ENCODE measurements around the gene DRC7.

The DRC7 gene

DNA sequence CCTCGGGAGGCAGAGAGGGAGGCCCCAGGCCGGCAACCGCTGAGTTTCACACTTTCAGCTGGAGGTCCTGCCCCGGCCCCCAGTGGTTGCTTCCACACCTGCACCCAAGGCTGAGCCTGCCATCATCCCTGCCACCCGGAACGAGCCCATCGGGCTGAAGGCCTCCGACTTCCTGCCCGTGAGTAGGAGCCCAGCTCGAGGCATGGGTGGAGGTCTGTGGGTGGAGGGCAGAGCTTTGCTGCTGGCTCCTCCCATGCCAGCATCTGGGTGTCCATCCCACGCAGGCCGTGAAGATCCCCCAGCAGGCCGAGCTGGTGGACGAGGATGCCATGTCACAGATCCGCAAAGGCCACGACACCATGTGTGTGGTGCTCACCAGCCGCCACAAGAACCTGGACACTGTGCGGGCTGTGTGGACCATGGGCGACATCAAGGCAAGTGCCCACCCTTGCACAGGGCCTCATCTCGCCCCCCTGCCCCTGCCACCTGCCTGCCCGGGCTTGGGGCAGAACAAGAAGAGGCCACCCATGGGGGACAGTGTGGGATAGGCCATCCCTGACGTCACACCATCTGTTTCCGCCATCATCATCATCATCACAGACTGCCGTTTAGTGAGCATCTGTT lies 60.6 kb downstream of the DRC7 start:
- H3K27ac ChIP-seq (ENCODE audit: low read depth, low read length) = no peak overlapping the region
- no peaks in the 10 kb centered on the region for H3K27me3 ChIP-seq (ENCODE audit: control insufficient read depth, insufficient read depth, low read length)
- peaks cover 75% of the 10 kb centered on the region for H3K36me3 ChIP-seq (ENCODE audit: control insufficient read depth, insufficient read depth, low read length)
- peaks cover 26% of the 10 kb centered on the region for H3K4me1 ChIP-seq (ENCODE audit: control insufficient read depth, insufficient read depth, low read length)
- H3K9ac ChIP-seq (ENCODE audit: low read length) = no peak overlapping the region
- no peak overlapping the region for H3K4me3 ChIP-seq (ENCODE audit: low read depth, low read length)
- H3K9me3 ChIP-seq (ENCODE audit: control insufficient read depth, insufficient read depth, low read depth, low read length) = no peaks in the 10 kb centered on the region

DNA sequence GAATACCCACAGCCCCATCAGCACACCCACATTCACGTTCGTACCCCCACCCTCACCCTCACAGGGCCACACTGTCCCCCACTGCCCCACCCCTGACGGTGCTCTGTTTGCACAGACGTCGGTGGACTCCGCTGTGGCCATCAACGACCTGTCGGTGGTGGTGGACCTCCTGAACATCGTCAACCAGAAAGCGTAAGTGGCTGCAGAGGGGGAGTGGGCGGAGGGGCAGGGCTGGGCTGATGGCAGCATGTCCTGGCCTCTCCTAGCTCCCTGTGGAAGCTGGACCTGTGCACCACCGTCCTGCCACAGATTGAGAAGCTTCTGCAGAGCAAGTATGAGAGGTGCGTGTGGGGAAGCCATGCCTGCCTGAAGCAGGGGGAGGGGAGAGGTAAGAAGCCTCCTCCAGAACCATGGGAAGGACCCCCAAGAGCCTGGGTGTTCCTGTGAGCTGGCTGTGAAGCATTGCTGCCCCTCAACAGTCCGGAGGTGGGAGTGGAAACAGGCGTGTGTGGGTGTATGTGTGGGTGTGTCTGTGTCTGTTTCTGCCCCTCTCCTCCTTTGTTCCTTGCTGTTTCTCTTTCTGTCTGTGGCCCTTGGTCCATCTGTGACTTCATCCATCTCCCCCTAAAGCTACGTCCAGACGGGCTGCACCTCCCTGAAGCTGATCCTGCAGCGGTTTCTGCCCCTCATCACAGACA lies 61.3 kb downstream of the DRC7 start:
- Histone ChIP-seq H3K27me3 (ENCODE audit: control insufficient read depth, insufficient read depth, low read length) (no peaks in the 10 kb centered on the region), H3K4me1 (ENCODE audit: control insufficient read depth, insufficient read depth, low read length) (peaks cover 32% of the 10 kb centered on the region), H3K9me3 (ENCODE audit: control insufficient read depth, insufficient read depth, low read depth, low read length) (no peaks in the 10 kb centered on the region), H3K9ac (ENCODE audit: low read length) (no peak overlapping the region), H3K27ac (ENCODE audit: low read depth, low read length) (no peak overlapping the region), H3K36me3 (ENCODE audit: control insufficient read depth, insufficient read depth, low read length) (peaks cover 78% of the 10 kb centered on the region), H3K4me3 (ENCODE audit: low read depth, low read length) (no peak overlapping the region)

DNA sequence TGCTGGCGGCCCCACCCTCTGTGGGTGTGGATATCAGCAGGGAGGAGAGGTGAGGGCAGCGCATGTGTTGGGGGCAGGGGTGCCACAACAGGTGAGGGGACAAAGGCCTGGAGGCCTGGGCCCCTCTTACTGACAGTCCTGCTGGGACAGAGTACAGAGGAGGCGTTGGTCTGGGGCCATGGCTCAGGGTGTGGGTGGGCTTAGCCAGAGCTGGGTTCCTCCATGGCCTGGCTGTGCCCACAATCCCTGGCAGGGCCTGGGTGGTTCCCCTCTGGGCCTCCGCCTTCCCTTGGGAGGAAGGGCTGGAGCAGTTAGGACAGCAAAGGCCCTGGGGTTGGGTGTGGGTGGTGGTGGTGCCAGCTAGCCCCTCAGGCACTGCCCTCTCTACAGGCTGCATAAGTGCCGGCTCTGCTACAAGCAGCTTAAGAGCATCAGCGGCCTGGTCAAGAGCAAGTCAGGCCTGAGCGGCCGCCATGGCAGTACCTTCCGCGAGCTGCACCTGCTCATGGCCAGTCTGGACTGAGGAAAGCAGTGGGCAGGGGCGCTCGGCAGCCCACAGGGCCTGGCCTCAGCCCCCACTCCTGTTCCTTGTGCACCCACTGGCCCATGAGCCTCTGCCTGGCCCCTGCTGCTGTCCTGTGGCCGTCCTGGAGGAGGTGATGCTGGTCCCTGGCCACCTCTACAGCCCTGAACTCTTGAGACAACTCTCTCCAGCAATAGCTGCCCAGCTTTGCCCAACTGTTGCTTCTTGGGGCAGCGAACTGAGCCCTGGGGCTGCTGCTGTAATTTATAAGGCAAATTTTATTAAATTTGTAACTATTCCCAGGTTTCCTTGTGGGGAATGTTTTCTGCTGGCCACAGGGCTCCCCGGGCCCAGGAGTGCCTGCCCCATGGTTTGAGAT lies 62.1 kb downstream of the DRC7 start:
- Histone ChIP-seq H3K9ac (ENCODE audit: low read length) (no peak overlapping the region), H3K36me3 (ENCODE audit: control insufficient read depth, insufficient read depth, low read length) (peaks cover 74% of the 10 kb centered on the region), H3K9me3 (ENCODE audit: control insufficient read depth, insufficient read depth, low read depth, low read length) (no peaks in the 10 kb centered on the region), H3K27ac (ENCODE audit: low read depth, low read length) (no peak overlapping the region), H3K4me1 (ENCODE audit: control insufficient read depth, insufficient read depth, low read length) (peaks cover 32% of the 10 kb centered on the region), H3K4me3 (ENCODE audit: low read depth, low read length) (no peak overlapping the region), H3K27me3 (ENCODE audit: control insufficient read depth, insufficient read depth, low read length) (no peaks in the 10 kb centered on the region)

DNA sequence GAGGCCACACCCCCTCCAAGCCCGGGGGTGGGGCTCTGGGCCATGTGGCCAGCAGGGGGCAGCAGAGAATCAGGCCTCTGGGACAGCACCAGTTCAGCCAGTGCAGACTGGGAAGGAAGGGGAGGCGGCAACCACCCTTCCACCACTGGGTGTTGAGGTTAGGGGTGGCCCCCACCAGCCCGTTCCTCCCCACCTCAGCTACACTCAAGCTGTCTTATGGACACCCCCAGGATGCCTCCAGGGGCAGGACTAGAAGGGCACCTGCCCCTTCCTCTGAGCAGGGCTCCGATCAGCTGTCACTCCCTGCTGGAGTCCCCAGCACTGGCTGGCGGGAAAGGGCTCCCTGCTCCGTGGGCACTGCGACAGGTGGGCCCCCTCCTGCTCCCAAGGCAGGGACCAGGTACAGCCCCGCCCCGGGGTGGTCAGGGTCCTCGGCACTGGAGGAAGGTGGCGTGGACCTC lies 62.8 kb downstream of the DRC7 start:
- Histone ChIP-seq H3K4me3 (ENCODE audit: low read depth, low read length) (no peak overlapping the region), H3K9ac (ENCODE audit: low read length) (no peak overlapping the region), H3K4me1 (ENCODE audit: control insufficient read depth, insufficient read depth, low read length) (peaks cover 32% of the 10 kb centered on the region), H3K9me3 (ENCODE audit: control insufficient read depth, insufficient read depth, low read depth, low read length) (no peaks in the 10 kb centered on the region), H3K27ac (ENCODE audit: low read depth, low read length) (no peak overlapping the region), H3K27me3 (ENCODE audit: control insufficient read depth, insufficient read depth, low read length) (no peaks in the 10 kb centered on the region), H3K36me3 (ENCODE audit: control insufficient read depth, insufficient read depth, low read length) (peaks cover 67% of the 10 kb centered on the region)

DNA sequence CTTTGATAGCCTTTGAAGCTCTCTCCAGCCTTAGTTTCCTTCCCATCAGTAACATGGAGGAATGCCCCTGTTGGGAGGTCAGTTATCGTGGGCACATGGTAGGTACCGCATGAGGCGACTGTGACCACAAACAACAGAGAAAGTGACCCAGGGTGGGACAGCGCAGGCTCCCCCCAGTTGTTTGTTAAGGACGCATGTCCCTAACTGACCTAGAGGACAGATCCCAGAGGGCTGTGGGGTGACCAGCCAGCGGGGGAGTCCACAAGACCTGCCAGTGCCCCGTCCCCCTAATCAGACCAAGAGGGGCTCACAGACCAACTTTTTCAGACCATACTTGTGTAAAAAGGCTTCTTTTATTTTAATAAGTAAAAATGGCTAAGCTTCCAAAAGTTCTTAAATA lies 63.3 kb downstream of the DRC7 start:
- no peak overlapping the region for H3K9ac ChIP-seq (ENCODE audit: low read length)
- no peak overlapping the region for H3K4me3 ChIP-seq (ENCODE audit: low read depth, low read length)
- H3K9me3 ChIP-seq (ENCODE audit: control insufficient read depth, insufficient read depth, low read depth, low read length) = no peaks in the 10 kb centered on the region
- peaks cover 32% of the 10 kb centered on the region for H3K4me1 ChIP-seq (ENCODE audit: control insufficient read depth, insufficient read depth, low read length)
- no peak overlapping the region for H3K27ac ChIP-seq (ENCODE audit: low read depth, low read length)
- H3K36me3 ChIP-seq (ENCODE audit: control insufficient read depth, insufficient read depth, low read length) = peaks cover 64% of the 10 kb centered on the region
- H3K27me3 ChIP-seq (ENCODE audit: control insufficient read depth, insufficient read depth, low read length) = no peaks in the 10 kb centered on the region

DNA sequence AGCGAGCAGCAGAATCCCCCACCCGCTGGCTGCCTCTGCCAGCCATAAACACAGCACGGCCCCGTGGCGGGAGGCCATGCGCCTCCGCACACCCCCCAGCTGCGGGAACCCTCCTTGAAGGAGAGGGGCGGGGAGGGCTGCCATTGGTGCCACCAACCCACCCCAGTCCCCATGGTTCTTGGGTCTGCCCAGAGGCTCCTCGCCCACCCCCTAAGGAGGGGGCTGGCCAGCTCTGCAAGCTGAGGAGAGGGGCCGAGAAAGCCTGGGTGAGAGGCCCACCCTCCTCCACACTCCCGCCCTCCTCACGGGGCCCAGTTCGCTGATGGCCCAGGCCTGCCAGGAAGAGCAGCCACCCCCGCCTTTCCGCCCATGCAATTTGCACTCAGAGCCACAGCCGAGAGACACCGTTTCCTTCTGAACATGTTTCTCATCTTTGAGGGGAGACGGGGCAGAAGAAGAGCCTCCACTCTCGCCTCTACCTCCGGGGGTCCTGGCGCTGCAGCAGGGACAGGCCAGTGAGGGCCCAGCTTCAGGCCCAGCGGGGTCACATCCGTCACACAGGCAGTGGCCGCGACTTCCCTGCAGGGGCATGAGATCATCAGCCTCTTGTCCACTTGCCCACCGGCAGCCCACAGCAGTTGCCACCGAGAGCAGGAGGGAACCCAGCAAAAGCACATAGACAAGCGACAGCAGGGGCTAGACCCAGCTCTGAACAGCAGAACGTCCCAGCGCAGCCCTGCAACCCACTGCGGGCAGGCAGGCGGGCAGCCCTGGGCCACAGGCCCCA lies 63.9 kb downstream of the DRC7 start:
- peaks cover 32% of the 10 kb centered on the region for H3K4me1 ChIP-seq (ENCODE audit: control insufficient read depth, insufficient read depth, low read length)
- no peaks in the 10 kb centered on the region for H3K27me3 ChIP-seq (ENCODE audit: control insufficient read depth, insufficient read depth, low read length)
- H3K9ac ChIP-seq (ENCODE audit: low read length) = no peak overlapping the region
- no peaks in the 10 kb centered on the region for H3K9me3 ChIP-seq (ENCODE audit: control insufficient read depth, insufficient read depth, low read depth, low read length)
- H3K36me3 ChIP-seq (ENCODE audit: control insufficient read depth, insufficient read depth, low read length) = peaks cover 60% of the 10 kb centered on the region
- H3K27ac ChIP-seq (ENCODE audit: low read depth, low read length) = no peak overlapping the region
- H3K4me3 ChIP-seq (ENCODE audit: low read depth, low read length) = no peak overlapping the region

DNA sequence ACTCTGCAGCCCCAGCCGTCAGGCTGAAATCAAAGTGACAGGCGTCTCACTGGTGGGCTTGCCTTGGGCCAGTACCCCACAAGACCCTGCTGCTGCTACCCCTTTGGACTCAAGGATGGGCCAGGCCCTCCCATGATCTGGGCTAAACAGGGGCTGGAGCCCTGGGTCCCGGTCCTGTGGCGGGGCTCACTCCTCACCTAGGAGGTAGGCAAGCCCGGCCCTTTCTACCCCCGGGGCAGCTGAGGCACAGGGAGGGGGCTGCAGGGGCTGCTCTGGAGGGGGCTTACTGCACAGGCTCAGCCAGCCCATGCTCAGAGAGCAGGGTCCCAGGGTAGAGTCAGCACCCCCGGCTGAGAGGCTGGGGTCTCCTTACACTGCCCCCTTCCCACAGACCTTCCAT lies 64.5 kb downstream of the DRC7 start:
- Histone ChIP-seq H3K4me1 (ENCODE audit: control insufficient read depth, insufficient read depth, low read length) (peaks cover 35% of the 10 kb centered on the region), H3K9ac (ENCODE audit: low read length) (no peak overlapping the region), H3K9me3 (ENCODE audit: control insufficient read depth, insufficient read depth, low read depth, low read length) (no peaks in the 10 kb centered on the region), H3K27me3 (ENCODE audit: control insufficient read depth, insufficient read depth, low read length) (no peaks in the 10 kb centered on the region), H3K4me3 (ENCODE audit: low read depth, low read length) (no peak overlapping the region), H3K36me3 (ENCODE audit: control insufficient read depth, insufficient read depth, low read length) (peaks cover 56% of the 10 kb centered on the region), H3K27ac (ENCODE audit: low read depth, low read length) (0 out of 2 replicates have a peak overlapping the region, but pooled peaks have one; percentile 49)

DNA sequence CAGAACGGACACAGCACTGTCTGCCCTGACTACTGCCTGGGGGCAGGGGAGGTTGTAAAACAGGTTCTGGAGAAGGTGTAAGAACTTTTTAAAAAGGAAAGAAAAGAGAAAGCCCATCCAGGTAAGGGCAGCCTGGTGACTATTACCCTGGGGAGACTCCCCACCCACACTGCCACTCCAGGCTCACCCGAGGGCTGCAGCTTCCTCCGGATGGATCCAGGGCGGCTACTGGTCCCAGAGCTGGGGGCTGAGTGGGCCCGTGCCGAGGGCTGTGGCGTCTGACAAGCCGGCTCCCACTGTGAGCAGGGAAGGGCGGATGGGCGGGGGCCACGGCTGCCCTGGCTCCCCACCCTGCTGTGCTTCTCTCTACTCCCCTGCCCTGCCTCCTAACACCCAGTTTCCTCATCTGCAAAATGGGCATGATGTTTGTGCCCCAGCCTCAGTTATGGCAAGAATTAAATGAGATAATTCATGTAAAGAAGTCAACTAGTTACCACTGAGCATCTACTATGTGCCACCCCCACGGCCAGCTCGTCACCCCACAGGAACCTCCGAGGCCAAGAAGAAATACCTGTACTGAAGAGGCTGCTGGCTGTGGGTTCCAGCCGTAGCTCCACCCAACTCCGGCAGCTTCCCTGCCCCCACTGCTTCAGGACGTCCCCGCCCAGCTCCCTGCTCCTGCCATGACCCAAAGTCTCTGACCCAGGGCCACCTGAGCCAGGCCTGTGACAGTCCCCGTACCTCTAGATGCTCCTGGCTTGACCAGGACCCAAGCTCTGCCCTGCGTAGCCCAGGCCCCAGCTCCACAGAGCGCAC lies 65.1 kb downstream of the DRC7 start:
- Histone ChIP-seq H3K36me3 (ENCODE audit: control insufficient read depth, insufficient read depth, low read length) (peaks cover 50% of the 10 kb centered on the region), H3K4me1 (ENCODE audit: control insufficient read depth, insufficient read depth, low read length) (peaks cover 39% of the 10 kb centered on the region), H3K9me3 (ENCODE audit: control insufficient read depth, insufficient read depth, low read depth, low read length) (no peaks in the 10 kb centered on the region), H3K27me3 (ENCODE audit: control insufficient read depth, insufficient read depth, low read length) (no peaks in the 10 kb centered on the region), H3K4me3 (ENCODE audit: low read depth, low read length) (no peak overlapping the region), H3K27ac (ENCODE audit: low read depth, low read length) (0 out of 2 replicates have a peak overlapping the region, but pooled peaks have one; percentile 49), H3K9ac (ENCODE audit: low read length) (no peak overlapping the region)

DNA sequence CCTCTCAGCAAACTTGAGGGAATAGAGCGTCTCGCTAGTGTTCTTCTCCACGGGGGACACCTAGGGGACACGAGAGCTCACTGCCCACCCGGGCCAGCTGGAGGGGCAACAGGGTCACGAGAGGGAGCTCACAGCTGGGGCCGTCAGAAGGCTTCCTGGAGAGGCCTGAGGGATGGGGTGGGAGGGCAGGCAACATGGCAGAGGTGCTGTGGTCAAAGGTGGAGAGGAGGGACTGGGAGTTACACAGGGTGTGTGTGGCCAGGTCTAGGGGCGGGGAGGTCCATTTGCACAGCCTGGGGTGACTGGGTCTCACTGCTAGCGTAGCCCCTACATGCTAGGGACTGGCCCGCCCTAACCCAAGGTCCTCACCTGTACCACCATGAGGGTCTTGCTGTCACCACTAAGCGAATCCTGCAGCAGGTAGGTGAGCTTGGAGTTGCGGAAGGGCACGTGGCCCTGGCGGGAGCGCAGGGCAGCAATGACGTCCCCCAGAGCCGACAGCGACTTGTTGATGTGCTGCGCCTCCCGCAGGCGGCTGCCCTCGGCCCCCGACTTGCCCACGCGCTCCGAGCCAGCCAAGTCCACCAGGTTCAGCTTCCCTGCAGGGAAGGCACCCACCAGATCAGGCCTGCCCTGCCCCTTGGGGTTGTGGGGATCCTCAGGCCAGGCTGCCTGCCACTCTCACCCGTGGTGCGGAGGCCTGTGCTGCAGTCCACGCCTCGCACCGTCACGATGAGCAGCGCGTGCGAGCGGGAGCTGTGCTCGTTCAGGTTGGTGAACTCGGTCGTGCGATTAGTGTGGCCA lies 66.0 kb downstream of the DRC7 start:
- no peaks in the 10 kb centered on the region for H3K9me3 ChIP-seq (ENCODE audit: control insufficient read depth, insufficient read depth, low read depth, low read length)
- no peak overlapping the region for H3K27ac ChIP-seq (ENCODE audit: low read depth, low read length)
- peaks cover 44% of the 10 kb centered on the region for H3K4me1 ChIP-seq (ENCODE audit: control insufficient read depth, insufficient read depth, low read length)
- peaks cover 42% of the 10 kb centered on the region for H3K36me3 ChIP-seq (ENCODE audit: control insufficient read depth, insufficient read depth, low read length)
- H3K27me3 ChIP-seq (ENCODE audit: control insufficient read depth, insufficient read depth, low read length) = no peaks in the 10 kb centered on the region
- no peak overlapping the region for H3K9ac ChIP-seq (ENCODE audit: low read length)
- no peak overlapping the region for H3K4me3 ChIP-seq (ENCODE audit: low read depth, low read length)

Data from HUES6 (cell line).